PFSK-1 (cell line): ENCODE results near the gene LSM6.
A peak's percentile ranks its signal among the peaks of the same experiment; 100 is the strongest.

Experiments
- FOXP2 ChIP-seq: optimal IDR thresholded peaks from 2 replicates; pipeline ENCODE3; 2011; ENCODE audit warnings: borderline replicate concordance, control low read depth, inconsistent platforms; ENCODE audit not compliant: insufficient read depth; ENCODE audit errors: extremely low read length, extremely low read depth
- POLR2AphosphoS5 ChIP-seq: IDR thresholded peaks from 2 replicates; pipeline ENCODE4 v1.6.1; 2012; ENCODE audit warnings: low read depth, mild to moderate bottlenecking, control low read depth, low read length, moderate library complexity
- SIN3A ChIP-seq: IDR thresholded peaks from 2 replicates; pipeline ENCODE4 v1.6.1; 2012; ENCODE audit warnings: mild to moderate bottlenecking, low read length, moderate library complexity, borderline replicate concordance; ENCODE audit not compliant: insufficient read depth
- TAF1 ChIP-seq: IDR thresholded peaks from 2 replicates; pipeline ENCODE4 v1.6.1; 2012; ENCODE audit warnings: low read length, control low read depth, borderline replicate concordance; ENCODE audit not compliant: insufficient read depth
- TF ChIP-seq, protein P1 (sequence below), 2 experiments: IDR thresholded peaks; 2 replicates each; pipeline versions ENCODE4 v1.6.1 to v1.8.0; 2011 to 2012; ENCODE audit warnings: low read depth in 2 of 2, low read length in 2 of 2, control low read depth in 1 of 2, inconsistent platforms in 1 of 2, mild to moderate bottlenecking in 1 of 2, moderate library complexity in 1 of 2; ENCODE audit not compliant: insufficient read depth in 1 of 2

The LSM6 gene

DNA sequence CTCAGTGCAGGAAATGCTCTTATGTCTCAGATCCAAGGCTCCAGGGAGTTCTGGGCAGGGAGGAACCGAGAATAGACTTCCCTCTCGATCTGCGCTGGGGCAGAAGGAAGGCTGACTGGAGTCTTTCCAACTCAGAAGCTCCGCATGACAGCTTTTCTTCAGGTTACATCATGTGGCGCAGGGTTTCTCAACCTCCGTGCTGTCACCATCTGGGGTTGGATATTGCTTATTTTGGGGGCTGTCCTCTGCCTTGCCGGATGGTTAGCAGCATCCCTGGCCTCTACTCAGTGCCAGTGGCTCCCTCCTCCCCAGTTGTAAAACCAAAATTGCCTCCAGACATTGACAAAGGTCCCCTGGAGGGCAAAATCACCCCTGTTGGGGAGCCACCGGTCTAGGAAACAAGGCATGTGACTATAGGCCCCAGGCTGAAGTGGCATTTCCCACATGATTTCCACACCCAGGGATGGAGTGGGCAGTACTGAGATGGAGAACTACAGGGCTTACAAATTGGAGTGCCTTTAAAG lies 60.2 kb downstream of the LSM6 start:
- TF ChIP-seq FOXP2, result peak; percentile 16
- TF ChIP-seq POLR2AphosphoS5, result no peak

DNA sequence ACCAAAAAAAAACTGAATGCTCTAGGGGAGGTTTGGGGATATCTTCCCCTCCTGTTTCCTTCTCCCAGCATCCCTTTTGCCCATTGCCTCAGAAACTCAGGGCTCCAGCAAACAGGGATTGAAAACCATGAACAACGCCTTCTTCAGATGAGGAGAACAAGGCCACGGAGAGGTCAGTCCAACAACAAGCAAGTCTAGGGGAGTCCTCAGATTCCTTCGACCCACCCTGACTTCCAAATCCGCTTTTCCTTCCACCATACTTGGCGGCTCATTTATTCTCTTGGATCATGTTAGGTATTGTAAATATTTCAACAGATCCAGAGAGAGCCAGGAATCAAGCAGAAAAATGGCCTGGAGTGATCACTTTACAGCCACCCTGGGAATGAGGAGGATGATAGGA lies 60.7 kb downstream of the LSM6 start:
- TF ChIP-seq, protein P1, sequence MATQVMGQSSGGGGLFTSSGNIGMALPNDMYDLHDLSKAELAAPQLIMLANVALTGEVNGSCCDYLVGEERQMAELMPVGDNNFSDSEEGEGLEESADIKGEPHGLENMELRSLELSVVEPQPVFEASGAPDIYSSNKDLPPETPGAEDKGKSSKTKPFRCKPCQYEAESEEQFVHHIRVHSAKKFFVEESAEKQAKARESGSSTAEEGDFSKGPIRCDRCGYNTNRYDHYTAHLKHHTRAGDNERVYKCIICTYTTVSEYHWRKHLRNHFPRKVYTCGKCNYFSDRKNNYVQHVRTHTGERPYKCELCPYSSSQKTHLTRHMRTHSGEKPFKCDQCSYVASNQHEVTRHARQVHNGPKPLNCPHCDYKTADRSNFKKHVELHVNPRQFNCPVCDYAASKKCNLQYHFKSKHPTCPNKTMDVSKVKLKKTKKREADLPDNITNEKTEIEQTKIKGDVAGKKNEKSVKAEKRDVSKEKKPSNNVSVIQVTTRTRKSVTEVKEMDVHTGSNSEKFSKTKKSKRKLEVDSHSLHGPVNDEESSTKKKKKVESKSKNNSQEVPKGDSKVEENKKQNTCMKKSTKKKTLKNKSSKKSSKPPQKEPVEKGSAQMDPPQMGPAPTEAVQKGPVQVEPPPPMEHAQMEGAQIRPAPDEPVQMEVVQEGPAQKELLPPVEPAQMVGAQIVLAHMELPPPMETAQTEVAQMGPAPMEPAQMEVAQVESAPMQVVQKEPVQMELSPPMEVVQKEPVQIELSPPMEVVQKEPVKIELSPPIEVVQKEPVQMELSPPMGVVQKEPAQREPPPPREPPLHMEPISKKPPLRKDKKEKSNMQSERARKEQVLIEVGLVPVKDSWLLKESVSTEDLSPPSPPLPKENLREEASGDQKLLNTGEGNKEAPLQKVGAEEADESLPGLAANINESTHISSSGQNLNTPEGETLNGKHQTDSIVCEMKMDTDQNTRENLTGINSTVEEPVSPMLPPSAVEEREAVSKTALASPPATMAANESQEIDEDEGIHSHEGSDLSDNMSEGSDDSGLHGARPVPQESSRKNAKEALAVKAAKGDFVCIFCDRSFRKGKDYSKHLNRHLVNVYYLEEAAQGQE (IDR thresholded peaks at IDR 0.05; ENCODE audit: insufficient read depth in 1 of 2, low read depth in 2 of 2, low read length in 2 of 2), result no peak
- TF ChIP-seq SIN3A (no peak), POLR2AphosphoS5 (no peak), FOXP2 (no peak), TAF1 (no peak)

DNA sequence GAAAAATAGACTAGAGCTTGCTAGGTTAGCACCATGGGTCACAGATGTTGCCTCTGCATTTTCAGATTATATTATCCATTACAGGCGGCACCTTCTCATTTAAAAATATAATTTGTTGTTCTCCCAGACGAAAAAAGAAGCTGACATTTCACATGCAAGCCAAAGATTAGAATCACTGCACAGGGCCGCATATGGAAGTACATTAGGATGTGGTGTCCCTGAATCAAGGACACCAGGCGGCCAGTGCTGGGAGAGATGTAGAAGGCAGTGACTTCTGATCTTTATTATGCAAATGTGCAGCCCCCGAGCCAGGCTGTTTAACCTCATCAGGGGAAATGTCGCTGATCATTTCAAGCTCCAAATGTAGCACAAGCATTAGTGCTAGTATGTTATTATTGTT lies 61.6 kb downstream of the LSM6 start:
- no peak for TF ChIP-seq TAF1
- TF ChIP-seq POLR2AphosphoS5, result no peak
- no peak for TF ChIP-seq SIN3A

DNA sequence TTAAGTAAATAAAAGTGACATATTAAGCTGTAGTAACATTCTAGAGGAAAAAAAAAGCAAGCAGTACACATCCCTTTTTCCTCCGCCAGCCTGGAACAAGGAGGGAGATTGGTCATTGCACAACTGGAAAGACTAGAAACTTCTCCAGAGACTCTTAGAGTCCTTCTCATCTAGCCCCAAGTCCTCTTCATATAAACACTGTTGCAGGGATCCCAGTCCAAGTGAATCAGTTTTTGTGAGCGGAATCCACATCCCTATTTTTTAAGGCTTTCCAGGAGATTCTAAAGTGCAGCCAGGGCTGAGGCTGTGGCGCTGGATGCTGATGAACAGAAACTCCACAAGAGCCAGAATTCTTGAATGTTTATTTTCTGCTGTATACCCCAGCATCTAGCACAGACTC lies 62.6 kb downstream of the LSM6 start:
- TF ChIP-seq, protein P1 (IDR thresholded peaks at IDR 0.05; ENCODE audit: insufficient read depth in 1 of 2, low read depth in 2 of 2, low read length in 2 of 2), result no peak
- TF ChIP-seq SIN3A (no peak), POLR2AphosphoS5 (no peak)
